GM12872 (cell line): ENCODE data around the gene GPR26.

Experiments used
- CTCF ChIP-seq: IDR thresholded peaks from 3 replicates; pipeline ENCODE4 v1.5.1; 2011; ENCODE audit warnings: low read depth, mild to moderate bottlenecking, low read length, moderate library complexity; ENCODE audit not compliant: insufficient read depth

GPR26 gene

GRCh38 chr10:123624086-123624485 is 42.1 kb upstream of the GPR26 start:
- no peak for TF ChIP-seq CTCF

- TF ChIP-seq CTCF: no peak
Observed at GRCh38 chr10:123633106-123633505, 33.0 kb upstream of the GPR26 start.

GRCh38 chr10:123633636-123634035 is 32.5 kb upstream of the GPR26 start:
- TF ChIP-seq CTCF: no peak

GRCh38 chr10:123634221-123634620 is 31.9 kb upstream of the GPR26 start:
- no peak for TF ChIP-seq CTCF

GRCh38 chr10:123635131-123635530 is 31.0 kb upstream of the GPR26 start:
- TF ChIP-seq CTCF: no peak

GRCh38 chr10:123635745-123636144 is 30.4 kb upstream of the GPR26 start:
- TF ChIP-seq CTCF: no peak

GRCh38 chr10:123636598-123637325 is 29.4 kb upstream of the GPR26 start:
- no peak for TF ChIP-seq CTCF
